HCEC 1CT (cell line): ENCODE measurements around the gene ADH1A.
"Not testable (repeated sequence)": the region's sequence is repeated elsewhere in the genome, so short reads cannot be mapped to it uniquely, and the experiment has no call there.

Source experiments
- DNase-seq: peaks from one replicate; pipeline ENCODE4 v3.0.0-alpha.2; 2017

Gene ADH1A

DNA sequence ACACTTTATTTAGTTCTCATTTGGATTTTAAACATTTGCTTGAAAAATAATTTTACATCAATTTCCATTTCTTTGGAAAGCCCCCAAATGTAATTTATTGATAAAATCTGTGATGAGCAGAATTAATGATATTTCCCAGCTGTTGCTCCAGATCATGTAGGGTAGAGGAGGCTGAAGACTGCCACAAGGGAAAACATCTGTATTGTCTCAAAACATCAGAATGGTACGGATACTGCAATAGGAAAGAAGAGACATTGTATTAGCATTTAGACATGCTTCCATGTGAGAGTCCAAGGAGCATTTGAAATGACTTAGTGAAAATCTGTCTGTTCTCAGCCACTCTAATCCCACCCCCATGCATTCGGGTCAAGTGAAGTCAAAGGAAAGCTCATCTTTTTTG lies 14.4 kb downstream of the ADH1A start:
- DNase-seq, result no peak

DNA sequence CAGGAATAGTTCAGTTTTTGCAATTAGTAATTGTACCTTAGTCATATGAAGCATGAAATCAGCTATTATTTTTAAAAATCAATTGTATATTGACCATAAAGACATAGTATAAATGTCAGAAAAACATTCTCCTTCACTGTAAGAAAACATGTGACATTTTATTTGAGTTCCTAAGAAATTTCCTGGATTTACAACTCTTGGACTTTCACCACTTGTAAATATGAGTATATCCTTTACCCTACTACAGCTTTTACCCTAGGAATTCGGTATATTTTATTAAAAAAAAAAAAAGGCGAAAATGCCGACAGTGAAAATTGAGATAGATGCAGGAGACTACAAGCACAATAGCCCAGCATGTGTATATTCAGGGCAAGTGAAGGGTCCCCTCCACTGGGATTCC lies 14.9 kb downstream of the ADH1A start:
- DNase-seq, result no peak

DNA sequence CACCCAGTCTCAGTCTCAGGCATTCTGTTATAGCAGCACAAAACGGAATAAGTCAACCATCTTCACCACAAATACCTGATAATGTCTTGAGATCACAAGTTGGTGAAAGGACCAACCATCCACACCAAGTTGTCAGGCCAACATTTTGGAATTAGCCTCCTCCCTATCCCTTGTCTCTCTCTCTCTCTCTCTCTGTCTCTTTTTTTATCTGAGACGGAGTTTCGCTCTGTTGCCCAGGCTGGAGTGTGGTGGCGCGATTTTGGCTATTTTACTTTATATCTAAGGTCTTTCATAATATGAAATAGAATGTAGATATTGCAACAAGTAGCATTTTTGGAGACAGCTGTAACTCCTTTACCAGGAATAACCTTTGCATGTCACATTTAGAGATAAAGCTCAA lies 15.7 kb downstream of the ADH1A start:
- DNase-seq, result no peak

DNA sequence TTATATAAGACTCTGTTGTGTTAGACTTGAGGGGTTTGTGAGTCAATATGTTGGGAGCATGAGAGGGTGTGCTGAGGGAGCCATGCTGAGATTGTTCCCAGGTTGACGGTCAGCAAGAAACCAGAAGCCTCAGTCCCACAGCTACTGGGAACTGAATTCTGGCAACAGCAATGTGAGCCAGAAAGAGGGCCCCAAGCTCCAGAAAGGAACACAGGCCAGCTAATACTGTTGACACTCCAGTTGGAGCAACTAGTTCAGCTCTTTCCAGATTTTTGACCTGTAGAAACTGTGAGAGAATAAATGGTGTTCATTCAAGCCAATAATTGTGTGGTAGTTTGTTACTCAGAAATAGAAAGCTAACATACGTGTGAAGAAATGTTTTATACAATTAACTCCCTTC lies 17.1 kb downstream of the ADH1A start:
- DNase-seq, result no peak

DNA sequence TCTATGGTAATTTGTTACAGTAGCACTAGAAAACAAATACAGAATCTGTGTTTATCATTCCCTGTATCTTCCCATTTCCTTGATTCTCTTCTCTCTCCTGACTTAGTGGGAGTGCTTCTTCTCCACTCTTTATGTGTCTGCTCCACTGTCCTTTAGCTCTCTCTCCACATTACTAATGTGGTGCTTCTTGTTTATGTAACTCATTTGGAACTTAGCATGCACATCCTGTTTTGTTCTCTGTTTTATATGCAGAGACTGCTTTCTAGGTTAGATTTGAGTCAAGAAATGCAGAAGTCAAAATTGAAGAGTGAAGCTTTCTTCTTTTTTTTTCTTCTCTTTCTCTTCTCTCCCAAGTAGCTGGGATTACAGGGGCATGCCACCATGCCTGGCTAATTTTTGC lies 25.9 kb downstream of the ADH1A start:
- DNase-seq, result no peak

DNA sequence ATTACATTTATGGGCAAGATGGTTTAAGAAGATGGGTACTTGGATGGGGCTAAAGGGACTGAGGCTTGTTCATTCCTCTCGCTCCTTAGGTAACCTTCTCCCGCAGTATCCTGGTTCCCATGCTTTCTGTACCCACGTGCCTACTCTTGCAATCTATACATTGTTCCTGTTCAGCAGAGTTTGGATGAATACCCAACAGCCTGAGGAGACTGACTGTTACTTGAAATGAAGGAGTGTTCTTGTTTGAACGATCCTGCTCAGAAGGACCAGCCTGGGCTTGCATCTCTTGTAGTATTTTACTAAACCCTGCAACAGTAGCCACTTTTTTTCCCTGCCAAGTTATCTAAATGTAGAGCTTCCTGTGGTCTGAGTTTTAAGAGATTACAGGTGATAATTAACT lies 38.0 kb downstream of the ADH1A start:
- DNase-seq, result no peak

DNA sequence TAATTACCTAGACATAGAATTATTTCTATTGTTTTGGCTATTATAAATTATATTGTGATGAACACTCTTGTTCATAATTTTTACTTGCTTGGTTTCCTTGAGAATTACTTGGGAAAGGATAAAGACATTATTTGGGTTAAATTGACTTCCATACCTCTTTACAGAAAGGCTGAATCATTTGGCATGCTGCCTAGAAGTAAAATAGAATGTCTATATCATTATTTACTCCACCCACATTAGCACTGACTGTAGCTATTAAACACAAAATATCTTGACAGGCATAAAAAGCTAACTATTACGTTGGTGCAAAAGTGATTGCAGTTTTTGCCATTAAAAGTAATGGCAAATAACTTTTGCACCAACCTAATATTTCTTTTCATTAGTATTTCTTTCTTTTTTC lies 42.1 kb downstream of the ADH1A start:
- no peak for DNase-seq

DNA sequence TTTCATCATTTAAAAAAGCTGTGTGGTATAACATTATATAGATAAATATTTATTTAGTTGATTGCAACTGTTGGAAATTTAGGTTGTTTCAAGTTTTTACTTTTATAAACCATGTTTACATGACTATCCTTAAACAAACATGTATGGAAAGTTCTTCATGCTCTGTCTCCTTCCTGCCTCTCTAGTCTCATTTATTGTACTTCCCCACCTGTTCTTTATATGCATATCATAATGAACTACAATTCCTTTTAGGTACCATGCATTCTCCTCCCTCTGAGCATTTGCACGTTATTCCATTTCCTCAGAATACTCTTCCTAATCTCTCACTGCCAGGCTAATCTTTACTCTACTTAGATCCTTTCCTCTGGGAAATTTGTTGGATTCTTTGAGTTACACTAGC lies 54.8 kb downstream of the ADH1A start:
- no peak for DNase-seq

DNA sequence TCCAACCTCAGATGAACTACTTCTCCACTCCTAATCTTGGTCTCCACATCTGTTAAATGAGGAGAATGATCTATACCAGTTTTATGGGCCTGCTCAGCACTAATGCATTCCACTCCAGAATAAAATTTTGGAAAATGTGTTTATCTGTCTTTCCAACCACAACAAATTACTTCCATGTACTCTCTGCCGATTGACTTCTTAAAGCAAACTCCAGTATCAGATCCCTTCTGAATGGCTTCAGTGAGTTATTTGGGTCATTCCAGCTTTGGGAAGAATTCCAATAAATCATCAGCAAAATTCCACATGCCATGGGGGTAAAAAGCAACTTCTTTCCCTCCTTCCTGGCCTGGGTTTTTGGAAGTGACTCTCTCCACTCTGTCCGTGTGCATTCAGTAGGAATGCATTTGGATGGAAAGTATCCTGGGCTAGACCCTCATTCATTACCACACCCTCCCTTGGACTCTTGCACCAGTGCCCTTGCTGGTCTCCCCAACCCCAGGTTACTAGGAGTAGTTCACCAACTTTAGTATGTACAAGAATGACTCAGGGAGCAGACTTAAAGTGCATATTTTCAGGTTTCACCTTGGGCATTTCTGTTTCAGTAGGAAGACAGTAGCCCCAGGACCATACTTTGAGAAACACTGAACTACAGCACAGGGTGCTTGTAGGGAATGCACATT lies 56.3 kb downstream of the ADH1A start:
- DNase-seq, result no peak

DNA sequence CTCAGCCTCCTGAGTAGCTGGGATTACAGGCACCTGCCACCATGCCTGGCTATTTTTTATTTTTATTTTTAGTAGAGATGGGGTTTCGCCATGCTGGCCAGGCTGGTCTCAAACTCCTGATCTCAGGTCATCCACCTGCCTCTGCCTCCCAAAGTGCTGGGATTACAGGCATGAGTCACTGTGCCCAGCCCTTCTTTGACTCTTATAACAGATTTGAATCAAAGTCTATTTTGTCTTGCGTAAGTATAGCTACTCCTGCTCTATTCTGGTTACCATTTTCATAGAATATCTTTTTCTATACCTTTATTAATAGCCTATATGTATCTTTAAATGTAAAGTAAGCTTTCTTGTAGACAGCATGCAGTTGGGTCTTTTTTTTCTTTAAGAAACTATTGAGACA lies 57.4 kb downstream of the ADH1A start:
- DNase-seq, result not testable (repeated sequence)

DNA sequence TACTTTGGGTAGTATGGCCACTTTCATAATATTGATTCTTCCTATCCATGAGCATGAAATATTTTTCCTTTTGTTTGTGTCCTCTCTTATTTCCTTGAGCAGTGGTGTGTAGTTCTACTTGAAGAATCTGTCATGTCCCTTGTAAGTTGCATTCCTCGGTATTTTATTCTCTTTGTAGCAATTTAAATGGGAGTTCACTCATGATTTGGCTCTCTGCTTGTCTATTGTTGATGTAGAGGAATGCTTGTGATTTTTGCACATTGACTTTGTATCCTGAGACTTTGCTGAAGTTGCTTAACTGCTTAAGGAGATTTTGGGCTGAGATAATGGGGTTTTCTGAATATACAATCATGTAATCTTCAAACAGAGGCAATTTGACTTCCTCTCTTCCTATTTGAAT lies 62.1 kb downstream of the ADH1A start:
- DNase-seq, result not testable (repeated sequence)

DNA sequence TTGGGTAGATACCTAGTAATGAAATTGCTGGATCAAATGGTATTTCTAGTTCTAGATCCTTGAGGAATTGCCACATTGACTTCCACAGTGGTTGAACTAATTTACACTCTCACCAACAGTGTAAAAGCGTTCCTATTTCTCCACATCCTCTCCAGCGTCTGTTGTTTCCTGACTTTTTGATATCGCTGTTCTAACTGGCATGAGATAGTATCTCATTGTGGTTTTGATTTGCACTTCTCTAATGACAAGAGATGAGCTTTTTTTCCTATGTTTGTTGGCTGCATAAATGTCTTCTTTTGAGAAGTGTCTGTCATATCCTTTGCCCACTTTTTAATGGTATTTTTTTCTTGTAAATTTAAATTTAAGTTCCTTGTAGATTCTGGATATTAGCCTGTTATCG lies 63.1 kb downstream of the ADH1A start:
- not testable (repeated sequence) for DNase-seq
